AG04449 (cell line): ENCODE data around the gene FCN3.

ENCODE experiments used
- CTCF ChIA-PET: fragments of 350-600 bp; formaldehyde crosslinking; extraction: SDS; loops from one replicate; lab custom pipeline; 2021; ENCODE audit warnings: antibody characterized with exemption; lab: Yijun Ruan, JAX
- POLR2A ChIA-PET: fragments of 400-600, 350-600 bp; formaldehyde crosslinking; extraction: SDS; loops from one replicate; lab custom pipeline; 2020; ENCODE audit warnings: antibody characterized with exemption, inconsistent platforms; lab: Yijun Ruan, JAX
- DNase-seq: peaks from one replicate; pipeline ENCODE4 v3.0.0-alpha.2; 2010; ENCODE audit warnings: low read depth, low spot score
- H3K4me3 ChIP-seq: 2 replicates; pipeline ENCODE4 v1.5.1; 2011; ENCODE audit warnings: low read depth, mild to moderate bottlenecking, control low read depth, low read length
- CTCF ChIP-seq: IDR thresholded peaks from one replicate; pipeline ENCODE4 v1.5.1; 2011; ENCODE audit warnings: mild to moderate bottlenecking, moderate library complexity, low read length, control low read depth, inconsistent platforms; ENCODE audit not compliant: insufficient read depth; ENCODE audit errors: missing control alignments

The FCN3 gene

GRCh38 chr1:27363766-27364695 lies 10.6 kb downstream of the FCN3 start:
- ChIA-PET POLR2A (no interaction called here), CTCF (interaction anchor here (1.4 to 10.4 kb wide), 9 partner anchors 10 to 244 kb away, joined by 3 to 187 read pairs (median 26); partner anchors contain the start of gene GPR3)
- TF ChIP-seq CTCF: no peak
- no peak for DNase-seq
- H3K4me3 ChIP-seq: no peak overlapping the region

DNA sequence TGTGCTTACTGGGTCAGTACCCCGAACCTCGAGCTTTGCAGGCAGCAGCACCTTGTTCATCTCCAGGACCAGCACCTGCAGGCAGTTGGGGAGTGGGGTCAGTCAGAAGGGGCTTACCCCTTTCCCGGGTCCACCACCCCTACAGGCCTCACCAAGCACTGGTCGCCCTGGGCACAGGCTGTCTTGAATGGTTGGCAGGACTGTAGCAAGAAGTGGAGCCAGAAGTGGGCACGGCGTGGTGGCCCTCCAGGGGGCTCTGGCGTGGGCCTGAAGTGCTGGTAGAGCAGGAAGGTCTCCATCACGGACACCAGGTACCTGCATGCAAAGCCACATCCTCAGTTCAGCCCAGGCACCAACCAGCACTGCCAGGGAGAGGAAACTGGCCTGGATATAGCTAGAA lies 13.1 kb downstream of the FCN3 start:
- no peak for TF ChIP-seq CTCF
- ChIA-PET CTCF (interaction anchor here (1.0 to 10.4 kb wide), 8 partner anchors 8 to 246 kb away, joined by 3 to 187 read pairs (median 6); no protein-coding TSS in a partner anchor), POLR2A (interaction anchor here (0.6 to 0.7 kb wide), 3 partner anchors 10 to 12 kb away, joined by 3 read pairs; no protein-coding TSS in a partner anchor)
- DNase-seq: no peak
- no peak overlapping the region for H3K4me3 ChIP-seq

GRCh38 chr1:27361044-27361402 lies 13.6 kb downstream of the FCN3 start:
- no peak for DNase-seq
- CTCF ChIA-PET: interaction anchor here (1.6 to 10.4 kb wide), 3 partner anchors 7 to 28 kb away, joined by 5 to 187 read pairs (median 9); no protein-coding TSS in a partner anchor
- no peak overlapping the region for H3K4me3 ChIP-seq
- POLR2A ChIA-PET: no interaction called here
- no peak for TF ChIP-seq CTCF

GRCh38 chr1:27360159-27361043 lies 14.2 kb downstream of the FCN3 start:
- DNase-seq: no peak
- ChIA-PET CTCF (interaction anchor here (1.0 to 12.1 kb wide), 7 partner anchors 6 to 246 kb away, joined by 4 to 187 read pairs (median 30); partner anchors contain the start of genes AHDC1 and MAP3K6), POLR2A (no interaction called here)
- H3K4me3 ChIP-seq: no peak overlapping the region
- no peak for TF ChIP-seq CTCF

- TF ChIP-seq CTCF: no peak
- ChIA-PET CTCF (interaction anchor here (1.0 to 12.1 kb wide), 8 partner anchors 6 to 246 kb away, joined by 4 to 187 read pairs (median 42); partner anchors contain the start of genes AHDC1, MAP3K6 and SYTL1), POLR2A (no interaction called here)
- H3K4me3 ChIP-seq: no peak overlapping the region
- no peak for DNase-seq
These were observed 14.8 kb downstream of the FCN3 start for GRCh38 chr1:27359822-27360158.
